CD4-positive, alpha-beta T cell treated with Interleukin-17A for 4 hours (primary cell): Measurements from ENCODE around the gene MEIOB.

Experiments
- DNase-seq: peaks from one replicate; pipeline ENCODE4 v3.0.0-alpha.2; 2020; ENCODE audit warnings: mixed read lengths

The MEIOB gene

GRCh38 chr16:1784977-1785845, 86.8 kb downstream of the MEIOB start:
- DNase-seq: no peak
